Measurements from ENCODE around the gene SMIM10. TPM values are rescaled to one million over a fixed set of nuclear protein-coding genes. Genes with fewer than 3 reads are reported as not detected.

SMIM10 gene
- total RNA-seq, 2 experiments from 2014 or later, result not detected

DNA sequence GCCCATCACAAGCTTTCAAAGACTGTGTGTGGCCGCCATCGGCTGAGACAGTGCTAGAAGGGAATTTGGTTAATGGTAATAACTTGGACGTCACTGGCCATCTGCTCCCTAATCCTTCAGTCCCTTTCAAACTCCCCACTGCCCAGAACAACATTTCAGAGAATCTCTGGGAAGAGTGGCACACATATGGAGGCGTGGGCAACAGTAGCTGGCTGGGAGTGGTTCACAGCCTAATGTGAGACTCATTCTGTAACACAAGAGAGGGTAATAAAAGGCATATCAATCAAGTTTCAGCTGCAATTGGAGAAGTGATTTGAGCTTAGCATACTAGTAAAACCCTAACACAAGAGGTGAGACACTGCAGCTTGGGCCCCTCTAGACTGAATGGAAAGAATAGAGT, 15.4 kb downstream of the SMIM10 start:
- no peak overlapping the region for H3K27ac ChIP-seq (ENCODE audit: low read depth in 1 of 2, low read length in 2 of 2)
- H3K4me1 Mint-ChIP-seq (ENCODE audit: low read depth), result peaks cover 19% of the 10 kb centered on the region
- no peaks in the 10 kb centered on the region for H3K36me3 ChIP-seq (ENCODE audit: insufficient read depth, low read length)
- H3K4me1 ChIP-seq (ENCODE audit: insufficient read depth, low read length), result peaks cover 10% of the 10 kb centered on the region
- no peak for ATAC-seq (ENCODE audit: poor library complexity)
- intact Hi-C loops (cut with DNase I, micrococcal nuclease), result no loop called here
- no peak for DNase-seq
- TF ChIP-seq CTCF (IDR thresholded peaks at IDR 0.05), result no peak
- H3K9me3 Mint-ChIP-seq, result no peaks in the 10 kb centered on the region
- H3K4me3 ChIP-seq (ENCODE audit: low read length), result no peak overlapping the region
- H3K36me3 Mint-ChIP-seq (ENCODE audit: low read depth), result no peaks in the 10 kb centered on the region
- H3K9me3 ChIP-seq (ENCODE audit: control insufficient read depth in 1 of 2, insufficient read depth in 1 of 2, low read length in 2 of 2), result no peaks in the 10 kb centered on the region
- no peaks in the 10 kb centered on the region for H3K27me3 Mint-ChIP-seq
- no peak overlapping the region for H3K27ac Mint-ChIP-seq
- no peaks in the 10 kb centered on the region for H3K27me3 ChIP-seq (ENCODE audit: control insufficient read depth in 1 of 2, insufficient read depth in 2 of 2, low read length in 2 of 2)
- no peak overlapping the region for H3K4me3 Mint-ChIP-seq
- CTCF ChIA-PET, result no interaction called here
- POLR2A ChIA-PET, result no interaction called here

- ChIA-PET CTCF (no interaction called here), POLR2A (no interaction called here)
- Histone ChIP-seq H3K27ac (ENCODE audit: low read depth in 1 of 2, low read length in 2 of 2) (no peak overlapping the region), H3K27me3 (ENCODE audit: control insufficient read depth in 1 of 2, insufficient read depth in 2 of 2, low read length in 2 of 2) (no peaks in the 10 kb centered on the region), H3K36me3 (ENCODE audit: insufficient read depth, low read length) (no peaks in the 10 kb centered on the region), H3K9me3 (ENCODE audit: control insufficient read depth in 1 of 2, insufficient read depth in 1 of 2, low read length in 2 of 2) (no peaks in the 10 kb centered on the region), H3K4me3 (ENCODE audit: low read length) (no peak overlapping the region), H3K4me1 (ENCODE audit: insufficient read depth, low read length) (peaks cover 4% of the 10 kb centered on the region)
- Mint-ChIP-seq H3K9me3 (no peaks in the 10 kb centered on the region), H3K4me3 (no peak overlapping the region), H3K4me1 (ENCODE audit: low read depth) (peaks cover 8% of the 10 kb centered on the region), H3K36me3 (ENCODE audit: low read depth) (no peaks in the 10 kb centered on the region), H3K27ac (no peak overlapping the region), H3K27me3 (no peaks in the 10 kb centered on the region)
- no peak for TF ChIP-seq CTCF (IDR thresholded peaks at IDR 0.05)
- intact Hi-C loops (cut with DNase I, micrococcal nuclease), result no loop called here
- ATAC-seq (ENCODE audit: poor library complexity) (no peak), DNase-seq (no peak)
Measured at GRCh38 chrX:135009057-135009610, 18.3 kb downstream of the SMIM10 start.

DNA sequence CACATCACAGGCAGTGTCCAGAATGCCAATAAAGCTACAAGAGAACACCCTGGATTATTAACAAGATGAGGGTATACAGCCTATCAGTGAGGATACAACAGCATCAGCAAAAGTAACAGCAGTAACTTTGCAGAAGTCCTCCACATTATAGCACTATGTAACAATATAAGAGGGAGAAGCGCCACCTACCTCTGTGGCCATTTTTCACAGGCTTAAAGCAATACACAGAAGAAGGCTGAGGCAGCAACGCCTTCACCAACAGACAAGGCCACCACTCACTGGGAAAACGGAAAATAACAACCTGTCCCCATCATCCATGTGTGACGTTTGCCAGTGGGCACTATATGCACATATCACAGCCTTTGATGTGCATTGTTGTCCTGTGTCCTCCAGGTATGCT, 19.0 kb downstream of the SMIM10 start:
- no peaks in the 10 kb centered on the region for H3K27me3 ChIP-seq (ENCODE audit: control insufficient read depth in 1 of 2, insufficient read depth in 2 of 2, low read length in 2 of 2)
- ChIA-PET POLR2A (no interaction called here), CTCF (no interaction called here)
- H3K4me1 ChIP-seq (ENCODE audit: insufficient read depth, low read length), result no peaks in the 10 kb centered on the region
- no peaks in the 10 kb centered on the region for H3K9me3 Mint-ChIP-seq
- no peak for ATAC-seq (ENCODE audit: poor library complexity)
- no peak overlapping the region for H3K27ac ChIP-seq (ENCODE audit: low read depth in 1 of 2, low read length in 2 of 2)
- H3K4me1 Mint-ChIP-seq (ENCODE audit: low read depth), result peaks cover under 1% of the 10 kb centered on the region
- H3K36me3 Mint-ChIP-seq (ENCODE audit: low read depth), result no peaks in the 10 kb centered on the region
- H3K27ac Mint-ChIP-seq, result no peak overlapping the region
- no peaks in the 10 kb centered on the region for H3K27me3 Mint-ChIP-seq
- intact Hi-C loops (cut with DNase I, micrococcal nuclease), result no loop called here
- no peaks in the 10 kb centered on the region for H3K36me3 ChIP-seq (ENCODE audit: insufficient read depth, low read length)
- H3K4me3 Mint-ChIP-seq, result no peak overlapping the region
- H3K9me3 ChIP-seq (ENCODE audit: control insufficient read depth in 1 of 2, insufficient read depth in 1 of 2, low read length in 2 of 2), result no peaks in the 10 kb centered on the region
- no peak overlapping the region for H3K4me3 ChIP-seq (ENCODE audit: low read length)
- TF ChIP-seq CTCF (IDR thresholded peaks at IDR 0.05), result no peak
- DNase-seq, result no peak
